IPS DF 6.9 (cell line): ENCODE data around the gene DNAAF5.

Source experiments
- DNase-seq: peaks from one replicate; pipeline ENCODE4 v3.0.0-alpha.2; 2013; ENCODE audit warnings: low read depth, low spot score
- H3K27ac ChIP-seq: one replicate; pipeline ENCODE4 v1.5.1; 2013; ENCODE audit warnings: low read length, control low read depth
- H3K27me3 ChIP-seq: 2 replicates; pipeline ENCODE4 v1.6.1; 2013; ENCODE audit warnings: mild to moderate bottlenecking, low read length; ENCODE audit not compliant: control insufficient read depth, insufficient read depth
- H3K36me3 ChIP-seq: 2 replicates; pipeline ENCODE4 v1.6.1; 2013; ENCODE audit warnings: low read length; ENCODE audit not compliant: control insufficient read depth, insufficient read depth
- H3K4me1 ChIP-seq: 2 replicates; pipeline ENCODE4 v1.6.1; 2013; ENCODE audit warnings: low read length; ENCODE audit not compliant: control insufficient read depth, insufficient read depth
- H3K4me3 ChIP-seq: 2 replicates; pipeline ENCODE4 v1.5.1; 2013; ENCODE audit warnings: mild to moderate bottlenecking, low read length
- H3K9me3 ChIP-seq: 2 replicates; pipeline ENCODE4 v1.6.1; 2013; ENCODE audit warnings: low read length, inconsistent platforms; ENCODE audit not compliant: control insufficient read depth, insufficient read depth
- WGBS: extraction: QIAGEN DNeasy Blood & Tissue Kit; methylation state at CpG from one replicate; pipeline ENCODE4 v1.1.7; 2013; ENCODE audit warnings: mixed read lengths, missing lambda C conversion rate; ENCODE audit not compliant: insufficient read length, insufficient coverage; 5-methylcytosine and 5-hydroxymethylcytosine counted together

Gene DNAAF5

DNA sequence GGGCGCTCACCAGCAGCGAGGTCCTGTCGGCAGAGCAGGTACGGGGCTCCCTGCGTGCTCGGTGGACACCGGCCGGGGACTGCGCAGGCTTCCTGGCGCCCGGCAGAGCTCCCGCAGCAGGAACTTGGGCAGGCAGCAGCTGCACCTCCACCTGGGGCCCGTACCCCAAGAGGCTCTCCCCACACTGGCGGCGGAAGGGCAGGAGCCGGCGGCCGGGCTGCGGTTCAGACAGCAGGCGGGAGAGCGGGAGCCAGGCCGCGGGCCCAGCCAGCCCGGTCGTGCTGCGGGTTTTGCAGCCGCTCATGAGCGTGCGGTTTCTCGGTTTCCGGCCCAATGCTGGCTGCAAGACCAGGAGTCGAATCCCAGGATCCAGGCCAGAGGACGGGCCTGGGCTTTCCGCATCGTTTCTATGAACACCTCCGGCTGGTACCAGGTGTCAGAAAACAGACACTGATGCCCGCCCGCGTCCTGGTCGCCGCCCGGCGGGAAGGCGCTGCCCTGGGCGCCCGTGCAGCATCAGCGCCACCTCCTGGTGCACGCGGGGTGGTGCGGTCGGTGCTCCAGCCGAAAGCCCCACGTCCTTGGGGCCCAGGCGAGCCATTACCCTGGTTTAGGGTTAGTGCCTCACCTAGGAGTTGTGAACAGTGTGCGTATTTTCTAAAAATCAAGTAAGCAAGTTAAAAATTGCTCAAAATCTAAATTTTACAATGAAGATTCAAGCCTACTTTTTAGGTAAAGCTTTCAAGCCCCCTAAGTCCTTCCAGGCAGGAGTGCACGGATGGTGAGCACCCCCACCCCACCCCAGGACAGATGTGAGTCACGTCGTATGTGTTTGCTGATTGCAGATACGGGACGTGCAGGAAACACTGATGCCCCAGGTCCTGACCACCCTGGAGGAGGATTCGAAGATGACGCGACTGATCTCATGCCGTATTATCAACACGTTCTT, 47.9 kb downstream of the DNAAF5 start:
- peak; percentile 50 for DNase-seq
- Histone ChIP-seq H3K27me3 (no peaks in the 10 kb centered on the region), H3K36me3 (peaks cover 5% of the 10 kb centered on the region; the same call in 1 of the 2 replicates), H3K4me1 (peaks cover 2% of the 10 kb centered on the region; the same call in 1 of the 2 replicates), H3K9me3 (no peaks in the 10 kb centered on the region), H3K27ac (no peak overlapping the region), H3K4me3 (no peak overlapping the region)
- no CpG with 5 or more reads among the region's 65 CpGs for WGBS

DNA sequence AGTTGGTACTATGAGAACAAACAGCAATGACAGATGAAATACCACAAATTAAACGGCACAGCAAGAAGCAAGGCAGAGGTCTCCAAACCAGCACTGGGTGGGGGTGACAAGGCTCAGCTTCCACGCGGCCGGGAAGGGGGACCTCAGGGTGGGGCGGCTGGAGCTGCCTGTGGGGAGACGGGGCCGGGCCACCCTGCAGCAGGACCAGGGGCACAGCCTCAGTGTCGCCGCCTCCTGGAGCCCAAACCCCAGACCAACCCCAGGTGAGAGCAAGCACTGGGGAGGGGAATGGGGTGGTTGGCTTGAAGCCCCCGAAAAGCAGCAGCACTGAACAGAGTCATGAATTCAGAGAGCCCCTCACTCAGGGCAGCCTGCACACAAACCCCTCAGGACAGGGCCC, 49.9 kb downstream of the DNAAF5 start:
- Histone ChIP-seq H3K27me3 (no peaks in the 10 kb centered on the region), H3K4me1 (peaks cover 2% of the 10 kb centered on the region; the same call in 1 of the 2 replicates), H3K4me3 (no peak overlapping the region), H3K9me3 (no peaks in the 10 kb centered on the region), H3K36me3 (peaks cover 9% of the 10 kb centered on the region), H3K27ac (no peak overlapping the region)
- no CpG with 5 or more reads among the region's 10 CpGs for WGBS
- DNase-seq: no peak

GRCh38 chr7:776992-777727, 50.7 kb downstream of the DNAAF5 start:
- no peak for DNase-seq
- peaks cover 13% of the 10 kb centered on the region for H3K36me3 ChIP-seq
- WGBS: no CpG with 5 or more reads among the region's 26 CpGs
- no peak overlapping the region for H3K4me3 ChIP-seq
- peaks cover 2% of the 10 kb centered on the region; the same call in 1 of the 2 replicates for H3K4me1 ChIP-seq
- H3K9me3 ChIP-seq: no peaks in the 10 kb centered on the region
- no peak overlapping the region for H3K27ac ChIP-seq
- H3K27me3 ChIP-seq: no peaks in the 10 kb centered on the region

DNA sequence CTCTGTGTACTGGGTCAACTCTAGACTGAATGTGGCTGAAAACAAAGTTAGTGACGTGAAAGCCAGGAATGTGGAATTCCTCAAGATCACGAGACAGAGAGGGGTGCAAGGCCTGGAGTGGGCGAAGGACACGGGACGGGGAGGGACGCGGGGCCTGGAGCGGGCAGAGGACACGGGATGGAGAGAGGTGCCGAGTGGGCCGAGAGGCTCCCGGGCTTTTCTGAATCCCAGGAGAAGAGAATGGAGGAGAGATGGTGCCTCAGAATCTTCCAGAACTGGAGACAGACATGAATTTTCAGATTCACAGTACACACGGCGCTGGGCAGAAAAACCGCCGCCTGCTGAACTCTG, 51.2 kb downstream of the DNAAF5 start:
- Histone ChIP-seq H3K36me3 (peaks cover 17% of the 10 kb centered on the region), H3K4me3 (no peak overlapping the region), H3K27me3 (no peaks in the 10 kb centered on the region), H3K9me3 (no peaks in the 10 kb centered on the region), H3K4me1 (peaks cover 2% of the 10 kb centered on the region; the same call in 1 of the 2 replicates), H3K27ac (no peak overlapping the region)
- DNase-seq: no peak
- no CpG with 5 or more reads among the region's 16 CpGs for WGBS

DNA sequence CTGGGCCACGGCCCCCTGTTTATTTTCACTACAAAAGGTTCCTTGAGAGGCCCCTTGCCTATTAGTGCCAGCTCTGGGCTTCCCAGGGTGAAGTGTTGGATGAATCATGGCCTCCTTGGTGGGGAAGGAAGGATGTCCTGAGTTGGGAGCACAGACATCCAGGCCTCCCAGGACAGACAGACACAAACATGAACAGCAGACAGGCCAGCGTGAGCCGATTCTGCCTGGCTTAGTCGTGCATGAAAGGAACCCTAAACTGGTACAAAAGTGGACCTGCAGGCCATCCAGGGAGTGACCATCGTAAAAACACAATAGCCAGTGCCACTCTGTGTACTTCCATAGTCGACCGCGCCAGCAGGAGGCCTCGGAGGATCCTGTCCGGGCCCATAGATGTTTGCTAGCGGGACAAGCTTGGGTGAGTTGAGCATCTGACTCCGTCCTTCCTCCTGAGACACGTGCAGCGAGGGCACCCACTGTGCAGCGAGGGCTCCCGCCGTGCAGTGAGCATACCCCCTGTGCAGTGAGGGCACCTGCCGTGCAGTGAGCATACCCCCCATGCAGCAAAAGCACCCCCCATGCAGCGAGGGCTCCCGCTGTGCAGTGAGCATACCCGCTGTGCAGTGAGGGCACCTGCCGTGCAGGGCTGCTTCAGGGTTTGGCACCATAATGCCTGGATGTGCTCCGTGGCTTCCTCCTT, 51.9 kb downstream of the DNAAF5 start:
- Histone ChIP-seq H3K27ac (no peak overlapping the region), H3K9me3 (no peaks in the 10 kb centered on the region), H3K4me1 (peaks cover 2% of the 10 kb centered on the region; the same call in 1 of the 2 replicates), H3K27me3 (no peaks in the 10 kb centered on the region), H3K4me3 (no peak overlapping the region), H3K36me3 (peaks cover 24% of the 10 kb centered on the region)
- DNase-seq: no peak
- no CpG with 5 or more reads among the region's 23 CpGs for WGBS

- no peak overlapping the region for H3K4me3 ChIP-seq
- DNase-seq: no peak
- no peaks in the 10 kb centered on the region for H3K27me3 ChIP-seq
- H3K27ac ChIP-seq: no peak overlapping the region
- no peaks in the 10 kb centered on the region for H3K9me3 ChIP-seq
- peaks cover 28% of the 10 kb centered on the region for H3K36me3 ChIP-seq
- H3K4me1 ChIP-seq: peaks cover 1% of the 10 kb centered on the region; the same call in 1 of the 2 replicates
- no CpG with 5 or more reads among the region's 15 CpGs for WGBS
These were observed 52.5 kb downstream of the DNAAF5 start for GRCh38 chr7:778968-779451.

DNA sequence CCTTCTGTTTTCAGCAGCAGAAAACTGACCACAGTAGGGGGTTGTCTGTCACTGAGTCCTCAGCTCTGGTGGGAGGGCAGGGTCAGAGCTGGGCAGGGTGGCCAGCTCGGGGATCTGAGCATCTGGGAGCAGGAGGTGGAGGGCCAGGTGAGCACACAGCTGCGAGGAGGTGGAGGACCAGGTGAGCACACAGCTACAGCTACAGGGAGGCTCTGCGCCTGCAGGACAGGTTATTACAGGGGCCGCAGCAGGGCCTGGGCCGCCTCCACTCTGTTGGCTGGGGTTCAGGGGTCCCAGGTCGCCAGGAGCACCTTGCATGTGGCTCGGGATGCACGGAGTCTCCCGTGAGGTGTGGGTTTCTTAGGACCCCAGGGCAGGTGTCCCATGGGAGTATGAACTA, 53.0 kb downstream of the DNAAF5 start:
- Histone ChIP-seq H3K4me3 (no peak overlapping the region), H3K9me3 (no peaks in the 10 kb centered on the region), H3K27ac (no peak overlapping the region), H3K27me3 (no peaks in the 10 kb centered on the region), H3K36me3 (peaks cover 29% of the 10 kb centered on the region), H3K4me1 (no peaks in the 10 kb centered on the region)
- no peak for DNase-seq
- no CpG with 5 or more reads among the region's 9 CpGs for WGBS

GRCh38 chr7:780081-780480, 53.6 kb downstream of the DNAAF5 start:
- Histone ChIP-seq H3K4me1 (no peaks in the 10 kb centered on the region), H3K27ac (no peak overlapping the region)

GRCh38 chr7:780516-780915, 54.0 kb downstream of the DNAAF5 start:
- Histone ChIP-seq H3K36me3 (peaks cover 35% of the 10 kb centered on the region), H3K27ac (no peak overlapping the region), H3K4me3 (no peak overlapping the region), H3K9me3 (no peaks in the 10 kb centered on the region), H3K4me1 (no peaks in the 10 kb centered on the region), H3K27me3 (no peaks in the 10 kb centered on the region)
- WGBS: 100% methylated on average over 1 of the region's 10 CpGs
- no peak for DNase-seq

More at GRCh38 chr7:780081-780480, 53.6 kb downstream of the DNAAF5 start:
- peaks cover 32% of the 10 kb centered on the region for H3K36me3 ChIP-seq
- no peaks in the 10 kb centered on the region for H3K9me3 ChIP-seq
- no peaks in the 10 kb centered on the region for H3K27me3 ChIP-seq
- WGBS: no CpG with 5 or more reads among the region's 14 CpGs
- DNase-seq: no peak
- H3K4me3 ChIP-seq: no peak overlapping the region
